ENCODE results near the gene HTR6. TPM values are rescaled to one million over a fixed set of nuclear protein-coding genes. Genes with fewer than 3 reads are reported as not detected.

Gene HTR6
- total and polyA plus RNA-seq, 2 of the 4 experiments (the other 2 are of a cell fraction) = not detected

DNA sequence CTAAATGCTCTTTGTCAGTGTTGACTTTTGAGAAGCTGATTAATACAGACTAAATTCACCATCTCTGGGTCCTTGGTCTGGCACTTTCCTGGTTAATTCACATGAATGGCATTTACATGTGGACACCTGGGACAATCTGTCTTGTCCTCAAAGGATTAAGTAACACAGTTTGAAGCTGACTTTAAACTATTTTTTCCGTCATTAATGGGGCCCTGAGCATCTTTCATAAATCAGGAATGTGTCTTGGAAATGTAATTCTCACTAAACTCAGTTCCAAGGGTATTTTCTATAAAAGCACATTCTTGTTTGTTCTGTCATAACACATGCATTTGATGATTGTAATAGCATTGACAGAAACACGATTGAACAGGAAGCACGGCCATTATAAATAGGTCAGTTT, 47.3 kb upstream of the HTR6 start:
- Histone ChIP-seq H3K27me3 (ENCODE audit: control insufficient read depth, insufficient read depth, low read length) (no peaks in the 10 kb centered on the region), H3K9me1 (ENCODE audit: insufficient read depth, low read length) (peaks cover 9% of the 10 kb centered on the region; the same call in 1 of the 2 replicates), H3K9me3 (ENCODE audit: control insufficient read depth, insufficient read depth, low read length) (no peaks in the 10 kb centered on the region), H3K4me3 (ENCODE audit: insufficient read depth, low read depth, low read length) (no peak overlapping the region), H3K18ac (ENCODE audit: low read depth, low read length) (no peak overlapping the region; the same call in 1 of the 2 replicates), H2BK5ac (ENCODE audit: low read depth, low read length, poor library complexity, severe bottlenecking) (no peak overlapping the region), H3K56ac (ENCODE audit: extremely low read depth, insufficient read depth, low read length) (no peak overlapping the region), H3K4ac (ENCODE audit: low read depth, low read length) (0 out of 2 replicates have a peak overlapping the region, but pooled peaks have one; percentile 1), H3K27ac (ENCODE audit: insufficient read depth, low read length) (no peak overlapping the region), H3K79me1 (ENCODE audit: low read depth in 1 of 2, low read length in 2 of 2) (peaks cover 46 to 69% of the 10 kb centered on the region in 2 experiments), H3K4me1 (ENCODE audit: control insufficient read depth, insufficient read depth, low read length) (peaks cover 23% of the 10 kb centered on the region), H3K23ac (ENCODE audit: low read depth, low read length) (no peak overlapping the region), H2BK15ac (ENCODE audit: low read depth, low read length) (no peak overlapping the region), H4K8ac (ENCODE audit: low read depth in 2 of 2, low read length in 2 of 2) (no peak overlapping the region), H2BK20ac (ENCODE audit: low read depth, low read length) (no peak overlapping the region), H4K5ac (ENCODE audit: low read depth, low read length) (no peak overlapping the region), H3K14ac (replicated peaks; ENCODE audit: low read depth, low read length) (peak overlapping the region; percentile 2; the same call in 1 of the 2 replicates), H2AK9ac (replicated peaks; ENCODE audit: low read depth, low read length, poor library complexity) (no peak overlapping the region), H2BK120ac (ENCODE audit: low read depth, low read length) (no peak overlapping the region), H3K4me2 (ENCODE audit: low read depth, low read length) (no peak overlapping the region), H3K36me3 (ENCODE audit: control insufficient read depth, insufficient read depth, low read length) (peaks cover 3% of the 10 kb centered on the region; the same call in 1 of the 2 replicates), H4K20me1 (ENCODE audit: insufficient read depth, low read length) (peaks cover 40% of the 10 kb centered on the region), H4K91ac (ENCODE audit: insufficient read depth, low read depth, low read length) (no peak overlapping the region), H2AFZ (replicated peaks; ENCODE audit: low read length, poor library complexity) (no peak overlapping the region), H2AK5ac (ENCODE audit: low read depth, low read length) (no peak overlapping the region), H3K9ac (ENCODE audit: low read depth, low read length) (no peak overlapping the region)
- ChIA-PET CTCF (interaction anchor here (0.6 kb wide), 1 partner anchor 239 kb away, joined by 4 read pairs; no protein-coding TSS in a partner anchor), POLR2A (ENCODE audit: unreplicated experiment) (no interaction called here)
- ATAC-seq (ENCODE audit: low read depth) = no peak; the same call in 1 of the 2 replicates
- WGBS, 2 experiments (ENCODE audit: extremely low coverage in 2 of 2, insufficient read length in 1 of 2) = no CpG with 5 or more reads among the region's 3 CpGs
- TF ChIP-seq BHLHE40 (IDR thresholded peaks at IDR 0.05; ENCODE audit: low read depth, low read length) = no peak
- TF ChIP-seq USF2 (IDR thresholded peaks at IDR 0.05; ENCODE audit: low read depth, low read length) = no peak
- TF ChIP-seq RAD21 (IDR thresholded peaks at IDR 0.05; ENCODE audit: low read length) = no peak
- TF ChIP-seq POLR2A (IDR thresholded peaks at IDR 0.05; ENCODE audit: low read depth, low read length) = no peak
- no peak for TF ChIP-seq CTCF (conservative IDR thresholded peaks at IDR 0.05; ENCODE audit: low read depth, low read length)
- no peak for TF ChIP-seq NFE2L2 (IDR thresholded peaks at IDR 0.05; ENCODE audit: low read depth, low read length)
- TF ChIP-seq MAFK (IDR thresholded peaks at IDR 0.05; ENCODE audit: low read depth, low read length) = no peak
- TF ChIP-seq MXI1 (IDR thresholded peaks at IDR 0.05; ENCODE audit: borderline replicate concordance, low read depth, low read length) = no peak
- no peak for TF ChIP-seq CHD1 (IDR thresholded peaks at IDR 0.05; ENCODE audit: low read depth, low read length)
- no peak for TF ChIP-seq MAZ (IDR thresholded peaks at IDR 0.05; ENCODE audit: borderline replicate concordance, low read depth, low read length)
- in situ Hi-C loops (cut with MboI; ENCODE audit: low sequenced_read_pairs) (no loop called here), intact Hi-C loops (cut with micrococcal nuclease) (no loop called here), dilution Hi-C loops (cut with HindIII; ENCODE audit: low sequenced_read_pairs, unreplicated experiment) (no loop called here)
- BruUV-seq (replicated peaks) = no TSS peak
- no peak for DNase-seq
